ENCODE results near the gene ADTRP.

- TF ChIP-seq POLR2A (IDR thresholded peaks at IDR 0.05) (no peak), CTCF (IDR thresholded peaks at IDR 0.05) (no peak)
Measured at GRCh38 chr6:11714798-11715285, 63.8 kb downstream of the ADTRP start.

All from tibial nerve (tissue), 3 donors.